ENCODE data around the gene OR2A25.

DNA sequence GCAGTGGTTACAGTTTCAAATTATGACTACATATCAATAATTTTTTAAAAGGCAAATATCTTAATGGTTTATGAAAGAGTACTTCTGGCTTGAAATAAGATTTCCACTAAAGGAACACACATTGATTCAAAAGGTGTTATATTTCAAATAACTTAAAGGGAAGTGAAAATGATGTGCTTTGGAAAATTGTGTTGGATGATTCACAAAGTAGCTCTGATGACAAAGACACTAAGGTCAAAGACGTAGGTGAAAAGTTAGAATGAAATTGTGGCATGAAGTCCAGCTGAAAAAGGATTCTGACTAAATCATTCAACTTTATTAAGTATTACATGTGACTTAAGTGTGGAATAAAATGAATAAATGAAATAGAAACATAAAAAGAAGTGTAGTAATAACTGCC, 41.6 kb upstream of the OR2A25 start:
- no peak for TF ChIP-seq POLR2A (IDR thresholded peaks at IDR 0.05; ENCODE audit: low read depth)
- TF ChIP-seq, protein P1, sequence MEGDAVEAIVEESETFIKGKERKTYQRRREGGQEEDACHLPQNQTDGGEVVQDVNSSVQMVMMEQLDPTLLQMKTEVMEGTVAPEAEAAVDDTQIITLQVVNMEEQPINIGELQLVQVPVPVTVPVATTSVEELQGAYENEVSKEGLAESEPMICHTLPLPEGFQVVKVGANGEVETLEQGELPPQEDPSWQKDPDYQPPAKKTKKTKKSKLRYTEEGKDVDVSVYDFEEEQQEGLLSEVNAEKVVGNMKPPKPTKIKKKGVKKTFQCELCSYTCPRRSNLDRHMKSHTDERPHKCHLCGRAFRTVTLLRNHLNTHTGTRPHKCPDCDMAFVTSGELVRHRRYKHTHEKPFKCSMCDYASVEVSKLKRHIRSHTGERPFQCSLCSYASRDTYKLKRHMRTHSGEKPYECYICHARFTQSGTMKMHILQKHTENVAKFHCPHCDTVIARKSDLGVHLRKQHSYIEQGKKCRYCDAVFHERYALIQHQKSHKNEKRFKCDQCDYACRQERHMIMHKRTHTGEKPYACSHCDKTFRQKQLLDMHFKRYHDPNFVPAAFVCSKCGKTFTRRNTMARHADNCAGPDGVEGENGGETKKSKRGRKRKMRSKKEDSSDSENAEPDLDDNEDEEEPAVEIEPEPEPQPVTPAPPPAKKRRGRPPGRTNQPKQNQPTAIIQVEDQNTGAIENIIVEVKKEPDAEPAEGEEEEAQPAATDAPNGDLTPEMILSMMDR (IDR thresholded peaks at IDR 0.05), result no peak
- TF ChIP-seq POLR2AphosphoS5 (IDR thresholded peaks at IDR 0.05), result no peak
